ENCODE measurements around the gene CWC22. TPM values are rescaled to one million over a fixed set of nuclear protein-coding genes. Genes with fewer than 3 reads are reported as not detected.

CWC22 gene
- total RNA-seq, 1 donor from 2014 or later: 27.7 TPM

GRCh38 chr2:179983250-179983932, 23.7 kb downstream of the CWC22 start:
- TF ChIP-seq, protein P1, sequence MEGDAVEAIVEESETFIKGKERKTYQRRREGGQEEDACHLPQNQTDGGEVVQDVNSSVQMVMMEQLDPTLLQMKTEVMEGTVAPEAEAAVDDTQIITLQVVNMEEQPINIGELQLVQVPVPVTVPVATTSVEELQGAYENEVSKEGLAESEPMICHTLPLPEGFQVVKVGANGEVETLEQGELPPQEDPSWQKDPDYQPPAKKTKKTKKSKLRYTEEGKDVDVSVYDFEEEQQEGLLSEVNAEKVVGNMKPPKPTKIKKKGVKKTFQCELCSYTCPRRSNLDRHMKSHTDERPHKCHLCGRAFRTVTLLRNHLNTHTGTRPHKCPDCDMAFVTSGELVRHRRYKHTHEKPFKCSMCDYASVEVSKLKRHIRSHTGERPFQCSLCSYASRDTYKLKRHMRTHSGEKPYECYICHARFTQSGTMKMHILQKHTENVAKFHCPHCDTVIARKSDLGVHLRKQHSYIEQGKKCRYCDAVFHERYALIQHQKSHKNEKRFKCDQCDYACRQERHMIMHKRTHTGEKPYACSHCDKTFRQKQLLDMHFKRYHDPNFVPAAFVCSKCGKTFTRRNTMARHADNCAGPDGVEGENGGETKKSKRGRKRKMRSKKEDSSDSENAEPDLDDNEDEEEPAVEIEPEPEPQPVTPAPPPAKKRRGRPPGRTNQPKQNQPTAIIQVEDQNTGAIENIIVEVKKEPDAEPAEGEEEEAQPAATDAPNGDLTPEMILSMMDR (IDR thresholded peaks at IDR 0.05; ENCODE audit: unreplicated experiment): no peak
- no peak for DNase-seq (ENCODE audit: low spot score, unreplicated experiment)
- H3K27me3 Mint-ChIP-seq: no peaks in the 10 kb centered on the region
- no peak overlapping the region for H3K4me3 Mint-ChIP-seq (ENCODE audit: low read depth)
- H3K27ac Mint-ChIP-seq: peak overlapping the region; percentile 39
- no peaks in the 10 kb centered on the region for H3K4me1 Mint-ChIP-seq (ENCODE audit: low read depth)
- no peaks in the 10 kb centered on the region for H3K9me3 Mint-ChIP-seq (ENCODE audit: low read depth)
- H3K36me3 Mint-ChIP-seq (ENCODE audit: insufficient read depth): peaks cover 36% of the 10 kb centered on the region

DNA sequence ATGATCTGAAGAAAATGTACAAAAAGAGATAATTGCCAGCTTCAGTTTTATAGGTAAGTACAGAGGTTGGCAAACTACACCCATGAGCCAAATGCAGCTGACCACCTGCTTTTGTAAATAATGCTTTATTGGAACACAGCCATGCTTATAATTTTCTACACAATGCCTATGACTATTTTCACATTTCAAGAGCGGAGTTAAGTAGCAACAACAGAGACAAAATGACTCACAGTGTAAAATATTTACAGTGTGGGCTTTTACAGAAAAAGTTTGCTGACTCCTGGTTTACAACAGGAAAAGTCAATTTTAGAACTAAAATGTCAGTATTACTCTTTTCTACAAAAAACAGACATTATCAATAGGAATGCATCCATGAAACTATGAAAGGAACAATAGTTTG, 26.0 kb downstream of the CWC22 start:
- TF ChIP-seq, protein P1 (IDR thresholded peaks at IDR 0.05; ENCODE audit: unreplicated experiment): no peak
- H3K36me3 Mint-ChIP-seq (ENCODE audit: insufficient read depth): peaks cover 47% of the 10 kb centered on the region
- no peak overlapping the region for H3K4me3 Mint-ChIP-seq (ENCODE audit: low read depth)
- no peak for DNase-seq (ENCODE audit: low spot score, unreplicated experiment)
- H3K27me3 Mint-ChIP-seq: no peaks in the 10 kb centered on the region
- H3K27ac Mint-ChIP-seq: no peak overlapping the region
- H3K4me1 Mint-ChIP-seq (ENCODE audit: low read depth): no peaks in the 10 kb centered on the region
- H3K9me3 Mint-ChIP-seq (ENCODE audit: low read depth): no peaks in the 10 kb centered on the region

DNA sequence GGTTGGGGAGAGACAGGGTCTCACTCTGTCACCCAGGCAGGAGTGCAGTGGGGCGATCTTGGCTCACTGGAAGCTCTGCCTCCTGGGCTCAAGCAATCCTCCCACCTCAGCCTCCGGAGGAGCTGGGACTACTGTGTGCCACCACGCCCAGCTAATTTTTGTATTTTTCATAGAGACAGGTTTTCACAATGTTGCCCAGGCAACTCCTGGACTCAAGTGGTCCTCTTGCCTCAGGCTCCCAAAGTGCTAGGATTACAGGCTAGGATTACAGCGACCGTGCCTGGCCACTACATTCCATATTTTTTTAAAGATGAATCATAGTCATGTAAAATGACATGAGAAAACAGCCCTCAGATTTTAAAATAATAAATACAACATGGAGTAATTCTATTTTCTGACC, 32.3 kb downstream of the CWC22 start:
- no peaks in the 10 kb centered on the region for H3K9me3 Mint-ChIP-seq (ENCODE audit: low read depth)
- H3K36me3 Mint-ChIP-seq (ENCODE audit: insufficient read depth): peaks cover 44% of the 10 kb centered on the region
- DNase-seq (ENCODE audit: low spot score, unreplicated experiment): no peak
- H3K27ac Mint-ChIP-seq: peak overlapping the region; percentile 26
- H3K4me1 Mint-ChIP-seq (ENCODE audit: low read depth): no peaks in the 10 kb centered on the region
- H3K27me3 Mint-ChIP-seq: no peaks in the 10 kb centered on the region
- TF ChIP-seq, protein P1 (IDR thresholded peaks at IDR 0.05; ENCODE audit: unreplicated experiment): no peak
- H3K4me3 Mint-ChIP-seq (ENCODE audit: low read depth): no peak overlapping the region

DNA sequence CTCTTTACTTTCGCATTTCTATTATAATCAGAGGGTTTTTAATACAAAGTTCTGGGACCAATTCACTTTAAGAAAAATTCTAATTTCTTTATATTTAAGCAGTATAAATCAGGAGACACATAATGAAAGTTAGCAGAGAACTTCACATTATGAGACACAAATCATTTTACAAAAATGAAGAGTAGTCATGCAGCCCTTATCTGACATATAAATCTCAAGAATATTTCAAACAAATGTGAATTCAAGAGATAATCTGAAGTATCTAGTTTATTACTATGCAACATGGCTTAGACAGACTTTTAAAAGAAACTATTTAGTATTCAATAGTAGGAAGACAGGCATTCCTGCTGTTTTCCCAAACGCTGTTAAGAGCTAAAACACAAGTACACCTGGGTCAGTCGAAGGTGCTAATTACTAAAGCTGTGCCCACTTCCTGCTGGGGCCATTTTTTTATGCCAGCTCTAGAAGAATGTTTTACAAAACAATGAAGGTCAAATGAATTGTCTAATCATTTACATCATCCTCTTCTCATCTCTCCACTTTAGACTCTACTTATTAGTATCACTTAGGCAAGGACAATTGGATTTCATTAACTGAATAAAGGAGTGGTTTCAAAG, 40.2 kb downstream of the CWC22 start:
- TF ChIP-seq, protein P1 (IDR thresholded peaks at IDR 0.05; ENCODE audit: unreplicated experiment): no peak
- peaks cover 3% of the 10 kb centered on the region for H3K9me3 Mint-ChIP-seq (ENCODE audit: low read depth)
- H3K4me1 Mint-ChIP-seq (ENCODE audit: low read depth): no peaks in the 10 kb centered on the region
- H3K36me3 Mint-ChIP-seq (ENCODE audit: insufficient read depth): peaks cover 24% of the 10 kb centered on the region
- no peak overlapping the region for H3K27ac Mint-ChIP-seq
- no peaks in the 10 kb centered on the region for H3K27me3 Mint-ChIP-seq
- no peak for DNase-seq (ENCODE audit: low spot score, unreplicated experiment)
- no peak overlapping the region for H3K4me3 Mint-ChIP-seq (ENCODE audit: low read depth)

- no peak overlapping the region for H3K27ac Mint-ChIP-seq
- no peak overlapping the region for H3K4me3 Mint-ChIP-seq (ENCODE audit: low read depth)
These were observed 41.5 kb downstream of the CWC22 start for GRCh38 chr2:179965291-179966258.

More at GRCh38 chr2:179965291-179966258, 41.5 kb downstream of the CWC22 start:
- DNase-seq (ENCODE audit: low spot score, unreplicated experiment): no peak
- H3K4me1 Mint-ChIP-seq (ENCODE audit: low read depth): no peaks in the 10 kb centered on the region
- H3K27me3 Mint-ChIP-seq: no peaks in the 10 kb centered on the region
- H3K9me3 Mint-ChIP-seq (ENCODE audit: low read depth): peaks cover 3% of the 10 kb centered on the region
- TF ChIP-seq, protein P1 (IDR thresholded peaks at IDR 0.05; ENCODE audit: unreplicated experiment): no peak
- H3K36me3 Mint-ChIP-seq (ENCODE audit: insufficient read depth): peaks cover 23% of the 10 kb centered on the region
